ENCODE results near the gene C1orf159.
A peak's percentile ranks its signal among the peaks of the same experiment; 100 is the strongest.

C1orf159 gene

DNA sequence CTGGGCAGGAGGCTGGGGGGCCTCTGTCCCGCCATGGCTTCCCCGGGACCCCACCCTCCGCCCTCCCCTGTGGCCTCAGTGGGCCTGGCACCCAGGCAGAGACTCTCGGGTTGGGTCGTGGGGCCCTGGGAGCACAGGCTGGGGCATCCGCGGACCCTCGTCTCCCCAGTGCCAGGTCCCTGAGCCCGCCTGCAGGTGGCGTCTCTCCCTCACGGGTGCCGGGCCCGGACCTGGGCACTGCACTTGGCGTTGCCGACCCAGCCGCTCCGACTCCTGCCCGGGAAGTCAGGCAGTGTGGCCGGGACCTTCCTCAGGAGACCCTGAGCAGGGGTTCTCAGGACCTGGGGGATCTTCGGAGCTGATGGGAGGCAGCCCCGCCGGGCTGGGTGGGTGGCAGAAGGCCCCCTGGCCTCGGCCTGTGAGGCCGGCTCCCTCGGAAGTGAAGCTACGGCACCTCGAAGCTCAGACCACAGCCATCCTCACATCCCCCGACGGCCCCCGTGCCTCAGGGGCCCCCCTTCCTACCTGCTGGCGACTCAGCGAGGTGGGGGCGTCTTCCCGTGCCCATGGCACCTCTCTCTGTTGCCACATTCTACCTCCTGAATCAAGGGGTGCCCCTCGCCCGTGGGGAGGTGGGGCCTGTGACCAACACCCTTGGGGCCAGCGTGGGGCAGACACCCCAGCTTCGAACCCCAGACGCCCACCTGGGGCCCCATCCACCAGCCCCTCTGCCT, 6.4 kb upstream of the C1orf159 start:
- Histone ChIP-seq H3K27me3 (ENCODE audit: control insufficient read depth, insufficient read depth, low read length) (peaks cover 30% of the 10 kb centered on the region), H3K4me1 (ENCODE audit: control insufficient read depth, insufficient read depth, low read length) (peaks cover 8% of the 10 kb centered on the region; the same call in 1 of the 2 replicates), H3K36me3 (ENCODE audit: control insufficient read depth, insufficient read depth, low read length) (no peaks in the 10 kb centered on the region), H3K4me3 (ENCODE audit: low read depth, low read length) (0 out of 2 replicates have a peak overlapping the region, but pooled peaks have one; percentile 13), H3K9me3 (ENCODE audit: control insufficient read depth, insufficient read depth, low read depth, low read length) (peaks cover 4% of the 10 kb centered on the region; the same call in 1 of the 2 replicates), H3K9ac (ENCODE audit: low read length) (no peak overlapping the region), H3K27ac (ENCODE audit: low read depth, low read length) (no peak overlapping the region)

- H3K27me3 ChIP-seq (ENCODE audit: control insufficient read depth, insufficient read depth, low read length) = peaks cover 34% of the 10 kb centered on the region
- H3K27ac ChIP-seq (ENCODE audit: low read depth, low read length) = no peak overlapping the region
- H3K9me3 ChIP-seq (ENCODE audit: control insufficient read depth, insufficient read depth, low read depth, low read length) = peaks cover 4% of the 10 kb centered on the region; the same call in 1 of the 2 replicates
- no peaks in the 10 kb centered on the region for H3K36me3 ChIP-seq (ENCODE audit: control insufficient read depth, insufficient read depth, low read length)
- H3K4me1 ChIP-seq (ENCODE audit: control insufficient read depth, insufficient read depth, low read length) = peaks cover 8% of the 10 kb centered on the region; the same call in 1 of the 2 replicates
- 0 out of 2 replicates have a peak overlapping the region, but pooled peaks have one; percentile 13 for H3K4me3 ChIP-seq (ENCODE audit: low read depth, low read length)
- H3K9ac ChIP-seq (ENCODE audit: low read length) = no peak overlapping the region
Measured at GRCh38 chr1:1121611-1122077, 5.8 kb upstream of the C1orf159 start.

- H3K27ac ChIP-seq (ENCODE audit: low read depth, low read length) = no peak overlapping the region
- peaks cover 4% of the 10 kb centered on the region; the same call in 1 of the 2 replicates for H3K9me3 ChIP-seq (ENCODE audit: control insufficient read depth, insufficient read depth, low read depth, low read length)
- no peaks in the 10 kb centered on the region for H3K36me3 ChIP-seq (ENCODE audit: control insufficient read depth, insufficient read depth, low read length)
- peaks cover 8% of the 10 kb centered on the region; the same call in 1 of the 2 replicates for H3K4me1 ChIP-seq (ENCODE audit: control insufficient read depth, insufficient read depth, low read length)
- peaks cover 37% of the 10 kb centered on the region for H3K27me3 ChIP-seq (ENCODE audit: control insufficient read depth, insufficient read depth, low read length)
- H3K4me3 ChIP-seq (ENCODE audit: low read depth, low read length) = no peak overlapping the region
- H3K9ac ChIP-seq (ENCODE audit: low read length) = no peak overlapping the region
Measured at GRCh38 chr1:1120866-1121591, 5.1 kb upstream of the C1orf159 start.

GRCh38 chr1:1120096-1120495, 4.2 kb upstream of the C1orf159 start:
- no peaks in the 10 kb centered on the region for H3K36me3 ChIP-seq (ENCODE audit: control insufficient read depth, insufficient read depth, low read length)
- peaks cover 4% of the 10 kb centered on the region; the same call in 1 of the 2 replicates for H3K9me3 ChIP-seq (ENCODE audit: control insufficient read depth, insufficient read depth, low read depth, low read length)
- peaks cover 8% of the 10 kb centered on the region; the same call in 1 of the 2 replicates for H3K4me1 ChIP-seq (ENCODE audit: control insufficient read depth, insufficient read depth, low read length)
- no peak overlapping the region for H3K9ac ChIP-seq (ENCODE audit: low read length)
- H3K27ac ChIP-seq (ENCODE audit: low read depth, low read length) = no peak overlapping the region
- H3K27me3 ChIP-seq (ENCODE audit: control insufficient read depth, insufficient read depth, low read length) = peaks cover 37% of the 10 kb centered on the region
- H3K4me3 ChIP-seq (ENCODE audit: low read depth, low read length) = no peak overlapping the region

DNA sequence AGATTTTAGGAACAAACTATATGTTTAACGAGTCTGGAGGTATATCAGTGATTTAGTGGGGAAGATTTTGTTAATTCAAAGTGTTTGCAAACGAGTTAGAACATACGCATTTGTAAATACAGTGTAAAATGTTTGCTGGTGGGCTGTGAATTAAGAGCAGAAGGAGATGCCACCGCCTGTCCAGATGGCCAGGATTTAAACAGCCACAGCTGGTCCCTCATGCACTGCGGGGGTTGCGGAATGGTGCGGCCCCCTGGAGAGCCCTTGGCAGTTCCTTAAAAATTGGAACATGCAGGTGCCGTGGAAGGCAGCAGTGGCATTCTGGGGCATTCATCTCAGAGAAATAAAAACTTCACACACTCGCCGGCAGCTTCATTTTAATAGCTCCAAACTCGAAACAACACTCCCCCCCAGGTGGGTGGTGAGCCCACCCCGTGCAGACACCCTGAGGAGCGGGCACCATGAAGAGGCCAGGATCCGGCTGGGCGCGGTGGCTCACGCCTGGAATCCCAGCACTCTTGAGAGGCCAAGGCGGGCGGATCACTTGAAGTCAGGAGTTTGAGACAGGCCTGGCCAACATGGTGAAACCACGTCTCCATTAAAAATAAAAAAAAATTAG, 3.5 kb upstream of the C1orf159 start:
- Histone ChIP-seq H3K36me3 (ENCODE audit: control insufficient read depth, insufficient read depth, low read length) (no peaks in the 10 kb centered on the region), H3K4me3 (ENCODE audit: low read depth, low read length) (no peak overlapping the region), H3K9me3 (ENCODE audit: control insufficient read depth, insufficient read depth, low read depth, low read length) (peaks cover 4% of the 10 kb centered on the region; the same call in 1 of the 2 replicates), H3K4me1 (ENCODE audit: control insufficient read depth, insufficient read depth, low read length) (peaks cover 8% of the 10 kb centered on the region; the same call in 1 of the 2 replicates), H3K27ac (ENCODE audit: low read depth, low read length) (no peak overlapping the region), H3K9ac (ENCODE audit: low read length) (no peak overlapping the region), H3K27me3 (ENCODE audit: control insufficient read depth, insufficient read depth, low read length) (peaks cover 37% of the 10 kb centered on the region)

DNA sequence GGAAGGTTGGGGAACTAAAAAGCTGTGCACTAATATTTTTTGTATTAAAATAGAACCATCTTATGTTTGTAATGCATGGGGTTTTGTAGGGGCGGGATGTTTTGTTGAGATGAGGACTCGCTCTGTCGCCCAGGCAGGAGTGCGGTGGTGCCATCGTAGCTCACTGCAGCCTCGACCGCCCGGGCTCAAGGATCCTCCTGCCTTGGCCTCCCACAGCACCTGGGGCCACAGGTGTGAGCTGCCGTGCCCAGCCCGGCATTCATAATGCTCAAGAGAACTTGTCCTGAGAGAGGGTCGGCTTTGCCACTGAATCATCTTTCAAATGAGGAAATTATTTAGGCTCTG, 3.0 kb upstream of the C1orf159 start:
- H3K27me3 ChIP-seq (ENCODE audit: control insufficient read depth, insufficient read depth, low read length) = peaks cover 37% of the 10 kb centered on the region
- H3K4me1 ChIP-seq (ENCODE audit: control insufficient read depth, insufficient read depth, low read length) = peaks cover 8% of the 10 kb centered on the region; the same call in 1 of the 2 replicates
- no peak overlapping the region for H3K4me3 ChIP-seq (ENCODE audit: low read depth, low read length)
- H3K27ac ChIP-seq (ENCODE audit: low read depth, low read length) = no peak overlapping the region
- no peaks in the 10 kb centered on the region for H3K36me3 ChIP-seq (ENCODE audit: control insufficient read depth, insufficient read depth, low read length)
- no peak overlapping the region for H3K9ac ChIP-seq (ENCODE audit: low read length)
- no peaks in the 10 kb centered on the region for H3K9me3 ChIP-seq (ENCODE audit: control insufficient read depth, insufficient read depth, low read depth, low read length)

GRCh38 chr1:1118011-1118875, 2.4 kb upstream of the C1orf159 start:
- Histone ChIP-seq H3K4me1 (ENCODE audit: control insufficient read depth, insufficient read depth, low read length) (peaks cover 8% of the 10 kb centered on the region; the same call in 1 of the 2 replicates), H3K4me3 (ENCODE audit: low read depth, low read length) (no peak overlapping the region), H3K36me3 (ENCODE audit: control insufficient read depth, insufficient read depth, low read length) (peaks cover under 1% of the 10 kb centered on the region; the same call in 1 of the 2 replicates), H3K9me3 (ENCODE audit: control insufficient read depth, insufficient read depth, low read depth, low read length) (peaks cover 4% of the 10 kb centered on the region; the same call in 1 of the 2 replicates), H3K27ac (ENCODE audit: low read depth, low read length) (no peak overlapping the region), H3K27me3 (ENCODE audit: control insufficient read depth, insufficient read depth, low read length) (peaks cover 37% of the 10 kb centered on the region), H3K9ac (ENCODE audit: low read length) (no peak overlapping the region)

- peaks cover 3% of the 10 kb centered on the region; the same call in 1 of the 2 replicates for H3K4me1 ChIP-seq (ENCODE audit: control insufficient read depth, insufficient read depth, low read length)
- peaks cover 3% of the 10 kb centered on the region; the same call in 1 of the 2 replicates for H3K36me3 ChIP-seq (ENCODE audit: control insufficient read depth, insufficient read depth, low read length)
- peaks cover 7% of the 10 kb centered on the region for H3K9me3 ChIP-seq (ENCODE audit: control insufficient read depth, insufficient read depth, low read depth, low read length)
- no peak overlapping the region for H3K27ac ChIP-seq (ENCODE audit: low read depth, low read length)
- no peak overlapping the region for H3K9ac ChIP-seq (ENCODE audit: low read length)
- H3K27me3 ChIP-seq (ENCODE audit: control insufficient read depth, insufficient read depth, low read length) = peaks cover 37% of the 10 kb centered on the region
- no peak overlapping the region for H3K4me3 ChIP-seq (ENCODE audit: low read depth, low read length)
Measured at GRCh38 chr1:1117469-1117831, 1.6 kb upstream of the C1orf159 start.

DNA sequence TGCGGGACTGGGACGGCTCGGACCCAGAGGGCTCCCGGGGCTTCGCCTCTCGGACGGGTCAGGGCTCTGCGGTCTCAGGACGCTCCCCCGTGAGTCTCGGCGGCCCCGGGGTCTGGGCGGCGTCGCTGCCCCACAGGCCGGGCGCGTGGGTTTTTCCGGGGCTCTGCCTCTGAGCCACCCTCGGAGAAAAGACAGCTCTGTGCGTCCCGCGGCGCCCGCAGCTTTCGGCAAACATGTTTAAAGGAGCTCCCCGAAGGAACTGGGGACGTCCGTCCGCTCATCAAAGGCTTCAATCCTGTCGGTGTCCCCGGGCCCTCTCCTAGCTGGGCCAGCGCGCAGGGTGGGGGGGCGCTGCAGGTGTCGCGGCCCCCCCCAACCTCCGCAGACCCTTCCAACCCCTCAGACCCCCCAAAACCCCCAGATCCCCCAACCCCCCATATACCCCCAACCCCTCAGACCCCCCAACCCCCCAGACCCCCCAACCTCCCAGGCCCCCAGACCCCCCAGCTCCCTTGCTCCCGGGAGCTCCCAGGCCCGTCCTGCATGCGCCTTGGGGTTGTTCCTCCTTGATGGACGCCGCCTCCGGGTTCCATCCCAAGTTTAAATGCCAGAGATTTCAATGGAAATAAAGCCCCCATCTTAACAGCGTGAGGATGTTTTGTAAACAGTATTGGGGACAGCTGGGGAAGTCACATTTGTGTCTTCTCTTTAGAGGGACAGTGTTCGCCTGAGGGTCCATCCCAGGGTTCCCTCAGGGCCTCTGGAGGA, 996 bp upstream of the C1orf159 start:
- peak overlapping the region; percentile 80 for H3K4me3 ChIP-seq (ENCODE audit: low read depth, low read length)
- H3K27ac ChIP-seq (ENCODE audit: low read depth, low read length) = no peak overlapping the region
- peaks cover 9% of the 10 kb centered on the region; the same call in 1 of the 2 replicates for H3K36me3 ChIP-seq (ENCODE audit: control insufficient read depth, insufficient read depth, low read length)
- H3K4me1 ChIP-seq (ENCODE audit: control insufficient read depth, insufficient read depth, low read length) = no peaks in the 10 kb centered on the region; the same call in 1 of the 2 replicates
- peaks cover 36% of the 10 kb centered on the region for H3K27me3 ChIP-seq (ENCODE audit: control insufficient read depth, insufficient read depth, low read length)
- peak overlapping the region; percentile 35 for H3K9ac ChIP-seq (ENCODE audit: low read length)
- peaks cover 11% of the 10 kb centered on the region for H3K9me3 ChIP-seq (ENCODE audit: control insufficient read depth, insufficient read depth, low read depth, low read length)
